Stimulated activated CD4-positive, alpha-beta T cell treated with anti-CD3 and anti-CD28 coated beads, Interleukin-12 subunit alpha, Interleukin-12 subunit beta, amount 100 ng/mL, for 4 hours (primary cell): ENCODE measurements around the gene IRAG1.

Experiments
- DNase-seq: peaks from one replicate; pipeline ENCODE4 v3.0.0-alpha.2; 2020

The IRAG1 gene

GRCh38 chr11:10666556-10667520, 26.7 kb downstream of the IRAG1 start:
- no peak for DNase-seq

- no peak for DNase-seq
Observed at GRCh38 chr11:10664496-10664895, 29.1 kb downstream of the IRAG1 start.

- DNase-seq = no peak
Observed at GRCh38 chr11:10663990-10664389, 29.6 kb downstream of the IRAG1 start.

GRCh38 chr11:10663365-10663764, 30.2 kb downstream of the IRAG1 start:
- no peak for DNase-seq

GRCh38 chr11:10660323-10660722, 33.2 kb downstream of the IRAG1 start:
- DNase-seq = no peak

GRCh38 chr11:10659339-10660216, 34.0 kb downstream of the IRAG1 start:
- DNase-seq = no peak

GRCh38 chr11:10658621-10659338, 34.8 kb downstream of the IRAG1 start:
- DNase-seq = no peak

- DNase-seq = no peak
Observed at GRCh38 chr11:10657308-10658271, 36.0 kb downstream of the IRAG1 start.

GRCh38 chr11:10655943-10656576, 37.5 kb downstream of the IRAG1 start:
- no peak for DNase-seq

GRCh38 chr11:10655227-10655626, 38.3 kb downstream of the IRAG1 start:
- no peak for DNase-seq

GRCh38 chr11:10654811-10655150, 38.8 kb downstream of the IRAG1 start:
- DNase-seq = no peak

- no peak for DNase-seq
Observed at GRCh38 chr11:10653946-10654810, 39.4 kb downstream of the IRAG1 start.

GRCh38 chr11:10653261-10653660, 40.3 kb downstream of the IRAG1 start:
- no peak for DNase-seq

GRCh38 chr11:10651656-10652361, 41.7 kb downstream of the IRAG1 start:
- no peak for DNase-seq

- DNase-seq = no peak
Observed at GRCh38 chr11:10650630-10651029, 42.9 kb downstream of the IRAG1 start.

- DNase-seq = no peak
Observed at GRCh38 chr11:10650166-10650565, 43.4 kb downstream of the IRAG1 start.

GRCh38 chr11:10648871-10649270, 44.7 kb downstream of the IRAG1 start:
- DNase-seq = no peak

GRCh38 chr11:10646681-10647355, 46.7 kb downstream of the IRAG1 start:
- no peak for DNase-seq

- no peak for DNase-seq
Observed at GRCh38 chr11:10646005-10646404, 47.5 kb downstream of the IRAG1 start.
